Liver (tissue), 3 donors: ENCODE results near the gene BDH1.

Experiments
- EGR1 ChIP-seq, 2 donors: IDR thresholded peaks; 2 replicates each; pipeline ENCODE4 v1.6.1; 2016 to 2018; ENCODE audit warnings: antibody characterized with exemption in 2 of 2, low read depth in 2 of 2
- GABPA ChIP-seq, 2 donors: IDR thresholded peaks in 1 of 2; conservative IDR thresholded peaks in 1 of 2; 2 replicates each; pipeline ENCODE4 v1.6.1; 2016; ENCODE audit warnings: antibody characterized with exemption in 2 of 2, mild to moderate bottlenecking in 1 of 2, moderate library complexity in 1 of 2
- HNF4A ChIP-seq, 2 donors: conservative IDR thresholded peaks; 2 replicates each; pipeline ENCODE4 v1.6.1; 2016; ENCODE audit warnings: antibody characterized with exemption in 2 of 2, mild to moderate bottlenecking in 2 of 2
- JUND ChIP-seq, 2 donors: IDR thresholded peaks; 2 replicates each; pipeline ENCODE4 v1.6.1; 2016; ENCODE audit warnings: antibody characterized with exemption in 2 of 2
- RAD21 ChIP-seq, 2 donors: IDR thresholded peaks; 2 replicates each; pipeline ENCODE4 v1.6.1; 2016; ENCODE audit warnings: antibody characterized with exemption in 2 of 2, mild to moderate bottlenecking in 2 of 2
- RXRA ChIP-seq, 2 donors: IDR thresholded peaks; 2 replicates each; pipeline ENCODE4 v1.6.1; 2017 to 2018; ENCODE audit warnings: antibody characterized with exemption in 2 of 2, mild to moderate bottlenecking in 1 of 2
- SP1 ChIP-seq: IDR thresholded peaks from 2 replicates; pipeline ENCODE4 v1.6.1; 2018; ENCODE audit warnings: antibody characterized with exemption, mild to moderate bottlenecking
- TAF1 ChIP-seq: conservative IDR thresholded peaks from 2 replicates; pipeline ENCODE4 v1.6.1; 2016; ENCODE audit warnings: antibody characterized with exemption, mild to moderate bottlenecking
- YY1 ChIP-seq: IDR thresholded peaks from 2 replicates; pipeline ENCODE4 v1.6.1; 2016; ENCODE audit warnings: antibody characterized with exemption, mild to moderate bottlenecking
- TF ChIP-seq, protein P1 (sequence below): fragments of 150-350 bp; IDR thresholded peaks from 2 replicates; pipeline ENCODE4 v1.5.1; 2017; ENCODE audit warnings: improper control_type of control experiment, low read depth, low read length; ENCODE audit not compliant: missing input control
- TF ChIP-seq, protein P2 (sequence below): IDR thresholded peaks from 2 replicates; pipeline ENCODE4 v1.6.1; 2016; ENCODE audit warnings: antibody characterized with exemption
- TF ChIP-seq, protein P3 (sequence below): IDR thresholded peaks from 2 replicates; pipeline ENCODE4 v1.6.1; 2016; ENCODE audit warnings: antibody characterized with exemption
- TF ChIP-seq, protein P4 (sequence below): IDR thresholded peaks from 2 replicates; pipeline ENCODE4 v1.6.1; 2016; ENCODE audit warnings: antibody characterized with exemption, mild to moderate bottlenecking
- TF ChIP-seq, protein P5 (sequence below): IDR thresholded peaks from 2 replicates; pipeline ENCODE4 v1.6.1; 2016; ENCODE audit warnings: antibody characterized with exemption
- donor health status: healthy.
- donor health status: healthy.

DNA sequence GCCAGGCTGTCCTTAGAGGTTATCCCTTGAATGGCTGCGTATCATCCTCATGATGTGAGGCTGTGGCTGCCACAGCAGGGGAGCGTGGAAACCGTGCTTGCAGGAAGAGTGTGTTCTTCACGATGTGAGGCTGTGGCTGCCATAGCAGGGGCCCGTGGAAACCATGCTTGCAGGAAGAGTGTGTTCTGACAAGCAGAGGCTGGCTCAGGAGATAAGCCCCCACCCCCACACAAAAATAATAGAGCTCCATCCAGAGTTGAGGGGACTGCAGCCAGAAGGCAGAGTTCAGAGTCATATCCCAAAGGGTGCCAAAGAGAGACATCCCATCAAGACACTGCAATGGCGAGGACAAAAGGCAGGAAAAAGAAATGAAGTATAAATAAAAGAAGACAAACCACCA lies 22.6 kb upstream of the BDH1 start:
- TF ChIP-seq, protein P1, sequence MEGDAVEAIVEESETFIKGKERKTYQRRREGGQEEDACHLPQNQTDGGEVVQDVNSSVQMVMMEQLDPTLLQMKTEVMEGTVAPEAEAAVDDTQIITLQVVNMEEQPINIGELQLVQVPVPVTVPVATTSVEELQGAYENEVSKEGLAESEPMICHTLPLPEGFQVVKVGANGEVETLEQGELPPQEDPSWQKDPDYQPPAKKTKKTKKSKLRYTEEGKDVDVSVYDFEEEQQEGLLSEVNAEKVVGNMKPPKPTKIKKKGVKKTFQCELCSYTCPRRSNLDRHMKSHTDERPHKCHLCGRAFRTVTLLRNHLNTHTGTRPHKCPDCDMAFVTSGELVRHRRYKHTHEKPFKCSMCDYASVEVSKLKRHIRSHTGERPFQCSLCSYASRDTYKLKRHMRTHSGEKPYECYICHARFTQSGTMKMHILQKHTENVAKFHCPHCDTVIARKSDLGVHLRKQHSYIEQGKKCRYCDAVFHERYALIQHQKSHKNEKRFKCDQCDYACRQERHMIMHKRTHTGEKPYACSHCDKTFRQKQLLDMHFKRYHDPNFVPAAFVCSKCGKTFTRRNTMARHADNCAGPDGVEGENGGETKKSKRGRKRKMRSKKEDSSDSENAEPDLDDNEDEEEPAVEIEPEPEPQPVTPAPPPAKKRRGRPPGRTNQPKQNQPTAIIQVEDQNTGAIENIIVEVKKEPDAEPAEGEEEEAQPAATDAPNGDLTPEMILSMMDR = no peak
- TF ChIP-seq TAF1 = no peak
- TF ChIP-seq YY1 = no peak
- TF ChIP-seq JUND (IDR thresholded peaks at IDR 0.05) = no peak
- TF ChIP-seq SP1 = no peak
- TF ChIP-seq, protein P2, sequence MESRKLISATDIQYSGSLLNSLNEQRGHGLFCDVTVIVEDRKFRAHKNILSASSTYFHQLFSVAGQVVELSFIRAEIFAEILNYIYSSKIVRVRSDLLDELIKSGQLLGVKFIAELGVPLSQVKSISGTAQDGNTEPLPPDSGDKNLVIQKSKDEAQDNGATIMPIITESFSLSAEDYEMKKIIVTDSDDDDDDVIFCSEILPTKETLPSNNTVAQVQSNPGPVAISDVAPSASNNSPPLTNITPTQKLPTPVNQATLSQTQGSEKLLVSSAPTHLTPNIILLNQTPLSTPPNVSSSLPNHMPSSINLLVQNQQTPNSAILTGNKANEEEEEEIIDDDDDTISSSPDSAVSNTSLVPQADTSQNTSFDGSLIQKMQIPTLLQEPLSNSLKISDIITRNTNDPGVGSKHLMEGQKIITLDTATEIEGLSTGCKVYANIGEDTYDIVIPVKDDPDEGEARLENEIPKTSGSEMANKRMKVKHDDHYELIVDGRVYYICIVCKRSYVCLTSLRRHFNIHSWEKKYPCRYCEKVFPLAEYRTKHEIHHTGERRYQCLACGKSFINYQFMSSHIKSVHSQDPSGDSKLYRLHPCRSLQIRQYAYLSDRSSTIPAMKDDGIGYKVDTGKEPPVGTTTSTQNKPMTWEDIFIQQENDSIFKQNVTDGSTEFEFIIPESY = no peak
- TF ChIP-seq, protein P3, sequence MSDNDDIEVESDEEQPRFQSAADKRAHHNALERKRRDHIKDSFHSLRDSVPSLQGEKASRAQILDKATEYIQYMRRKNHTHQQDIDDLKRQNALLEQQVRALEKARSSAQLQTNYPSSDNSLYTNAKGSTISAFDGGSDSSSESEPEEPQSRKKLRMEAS = no peak
- TF ChIP-seq, protein P4, sequence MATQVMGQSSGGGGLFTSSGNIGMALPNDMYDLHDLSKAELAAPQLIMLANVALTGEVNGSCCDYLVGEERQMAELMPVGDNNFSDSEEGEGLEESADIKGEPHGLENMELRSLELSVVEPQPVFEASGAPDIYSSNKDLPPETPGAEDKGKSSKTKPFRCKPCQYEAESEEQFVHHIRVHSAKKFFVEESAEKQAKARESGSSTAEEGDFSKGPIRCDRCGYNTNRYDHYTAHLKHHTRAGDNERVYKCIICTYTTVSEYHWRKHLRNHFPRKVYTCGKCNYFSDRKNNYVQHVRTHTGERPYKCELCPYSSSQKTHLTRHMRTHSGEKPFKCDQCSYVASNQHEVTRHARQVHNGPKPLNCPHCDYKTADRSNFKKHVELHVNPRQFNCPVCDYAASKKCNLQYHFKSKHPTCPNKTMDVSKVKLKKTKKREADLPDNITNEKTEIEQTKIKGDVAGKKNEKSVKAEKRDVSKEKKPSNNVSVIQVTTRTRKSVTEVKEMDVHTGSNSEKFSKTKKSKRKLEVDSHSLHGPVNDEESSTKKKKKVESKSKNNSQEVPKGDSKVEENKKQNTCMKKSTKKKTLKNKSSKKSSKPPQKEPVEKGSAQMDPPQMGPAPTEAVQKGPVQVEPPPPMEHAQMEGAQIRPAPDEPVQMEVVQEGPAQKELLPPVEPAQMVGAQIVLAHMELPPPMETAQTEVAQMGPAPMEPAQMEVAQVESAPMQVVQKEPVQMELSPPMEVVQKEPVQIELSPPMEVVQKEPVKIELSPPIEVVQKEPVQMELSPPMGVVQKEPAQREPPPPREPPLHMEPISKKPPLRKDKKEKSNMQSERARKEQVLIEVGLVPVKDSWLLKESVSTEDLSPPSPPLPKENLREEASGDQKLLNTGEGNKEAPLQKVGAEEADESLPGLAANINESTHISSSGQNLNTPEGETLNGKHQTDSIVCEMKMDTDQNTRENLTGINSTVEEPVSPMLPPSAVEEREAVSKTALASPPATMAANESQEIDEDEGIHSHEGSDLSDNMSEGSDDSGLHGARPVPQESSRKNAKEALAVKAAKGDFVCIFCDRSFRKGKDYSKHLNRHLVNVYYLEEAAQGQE = no peak
- no peak for TF ChIP-seq RAD21 (IDR thresholded peaks at IDR 0.05)
- no peak for TF ChIP-seq GABPA (IDR thresholded peaks at IDR 0.05 in 1 of 2, conservative IDR thresholded peaks at IDR 0.05 in 1 of 2)
- TF ChIP-seq RXRA (IDR thresholded peaks at IDR 0.05) = no peak
- TF ChIP-seq HNF4A (conservative IDR thresholded peaks at IDR 0.05) = no peak
- no peak for TF ChIP-seq EGR1 (IDR thresholded peaks at IDR 0.05; ENCODE audit: low read depth in 2 of 2)
- TF ChIP-seq, protein P5, sequence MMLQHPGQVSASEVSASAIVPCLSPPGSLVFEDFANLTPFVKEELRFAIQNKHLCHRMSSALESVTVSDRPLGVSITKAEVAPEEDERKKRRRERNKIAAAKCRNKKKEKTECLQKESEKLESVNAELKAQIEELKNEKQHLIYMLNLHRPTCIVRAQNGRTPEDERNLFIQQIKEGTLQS = no peak
